Spleen (tissue), 11 donors: ENCODE data around the gene SDK2. TPM values are rescaled to one million over a fixed set of nuclear protein-coding genes. Genes with fewer than 3 reads are reported as not detected.

ENCODE experiments used
- DNase-seq: peaks from one replicate; pipeline ENCODE4 v3.0.0-alpha.2; 2020
- H3K27ac ChIP-seq, 8 donors: fragments of 200-600 bp; sonication (generic) in 7 of 8; 1 replicate in 4 of 8; 2 replicates in 4 of 8; pipeline versions ENCODE4 v1.5.0 to v1.8.0; 2016 to 2021; ENCODE audit warnings: inconsistent platforms in 4 of 8, mild to moderate bottlenecking in 4 of 8, moderate library complexity in 1 of 8
- H3K27me3 ChIP-seq, 7 donors: fragments of 200-600 bp; sonication (generic) in 6 of 7; replicated peaks in 1 of 7; 1 replicate in 4 of 7; 2 replicates in 3 of 7; pipeline versions ENCODE4 v1.5.0 to v1.8.0; 2016 to 2021; ENCODE audit warnings: inconsistent platforms in 3 of 7, mild to moderate bottlenecking in 1 of 7
- H3K36me3 ChIP-seq, 6 donors: fragments of 200-600 bp; sonication (generic) in 5 of 6; 1 replicate in 4 of 6; 2 replicates in 2 of 6; pipeline versions ENCODE4 v1.5.0 to v1.8.0; 2016 to 2021; ENCODE audit warnings: inconsistent platforms in 2 of 6
- H3K4me1 ChIP-seq, 6 donors: fragments of 200-600 bp; sonication (generic) in 5 of 6; 1 replicate in 3 of 6; 2 replicates in 3 of 6; pipeline versions ENCODE4 v1.5.0 to v1.8.0; 2016 to 2021; ENCODE audit warnings: inconsistent platforms in 3 of 6
- H3K4me3 ChIP-seq, 8 donors: fragments of 200-600 bp; sonication (generic) in 7 of 8; 1 replicate in 4 of 8; 2 replicates in 4 of 8; pipeline versions ENCODE4 v1.5.0 to v1.8.0; 2016 to 2021; ENCODE audit warnings: inconsistent platforms in 4 of 8, mild to moderate bottlenecking in 4 of 8, moderate library complexity in 2 of 8
- H3K9me3 ChIP-seq, 8 donors: fragments of 200-600 bp; sonication (generic) in 7 of 8; 1 replicate in 4 of 8; 2 replicates in 4 of 8; pipeline versions ENCODE4 v1.5.0 to v1.8.0; 2016 to 2021; ENCODE audit warnings: inconsistent platforms in 4 of 8
- CTCF ChIP-seq, 11 experiments: fragments of 200-600 bp in 7 of 11; fragments of 450-650 bp in 4 of 11; sonication (generic) in 4 of 11; IDR thresholded peaks in 8 of 11; conservative IDR thresholded peaks in 3 of 11; 1 replicate in 7 of 11; 2 replicates in 4 of 11; pipeline versions ENCODE4 v1.4.0 to v1.8.0; 2016 to 2021; ENCODE audit warnings: antibody characterized with exemption in 11 of 11, inconsistent platforms in 4 of 11, mild to moderate bottlenecking in 1 of 11
- POLR2A ChIP-seq, 3 donors: fragments of 450-650 bp; IDR thresholded peaks; one replicate each; pipeline ENCODE4 v1.5.1; 2017; ENCODE audit warnings: antibody characterized with exemption in 3 of 3, mild to moderate bottlenecking in 1 of 3
- POLR2AphosphoS5 ChIP-seq, 3 donors: sonication (generic); formaldehyde crosslinking; IDR thresholded peaks; one replicate each; pipeline ENCODE4 v1.5.1; 2017; ENCODE audit warnings: antibody characterized with exemption in 3 of 3
- WGBS, 5 donors: extraction: QIAGEN DNeasy Blood & Tissue Kit in 3 of 5; methylation state at CpG; one replicate each; pipeline versions ENCODE4 v1.1.5 to v1.1.7; 2013 to 2018; 5-methylcytosine and 5-hydroxymethylcytosine counted together
- intact Hi-C: fragments of 100-400 bp; cut with DNase I; formaldehyde crosslinking; loops from one replicate; pipeline ENCODE4 v1.15.0; 2023; ENCODE audit warnings: low total_unique reads
- polyA plus RNA-seq, 3 donors: library from polyadenylated mRNA; stranded (reverse); fragments of 200-250 nt; gene quantifications; one replicate each; pipeline ENCODE4 v1.2.1, GENCODE V29; 2013
- total RNA-seq, 7 donors: library from RNA; depleted of rRNA in 3 of 7; stranded (reverse); fragments of >200 nt in 3 of 7; fragmentation: NEBNext Ultra II Directional in 4 of 7; extraction: Animal tissue kit (Norgen Biotek cat#: 25700) in 4 of 7; gene quantifications; one replicate each; pipeline versions ENCODE4 v1.1.0 to v1.2.1, GENCODE V29; 2016 to 2021
- donor health status: healthy with polysubstance abuse.
- donor health status: DM: no; HTN: no; CAD: no; lungs with moderate emphysema.
- donor health status: DM: no; HTN: no; CAD: no.
- donor health status: Bipolar disorder and iron deficiency.
- donor health status: healthy.
- donor health status: DM: no; HTN: no; CAD: no.
- donor health status: DM: yes; HTN: yes; CAD: no.

The SDK2 gene
- total and polyA plus RNA-seq, 10 donors = 0.86 to 16.5 (median 9.7) TPM

- intact Hi-C loops = no loop called here
- no peak overlapping the region for H3K4me3 ChIP-seq
These were observed 257.7 kb downstream of the SDK2 start for GRCh38 chr17:73386561-73386960.

GRCh38 chr17:73384926-73385325, 259.3 kb downstream of the SDK2 start:
- no peaks in the 10 kb centered on the region for H3K9me3 ChIP-seq
- H3K4me3 ChIP-seq = no peak overlapping the region
- H3K4me1 ChIP-seq = no peaks in the 10 kb centered on the region
- H3K36me3 ChIP-seq = peaks cover 0 to 14% (median 10%) of the 10 kb centered on the region in 6 donors
- intact Hi-C loops = no loop called here
- no peak for TF ChIP-seq CTCF (IDR thresholded peaks at IDR 0.05 in 8 of 11, conservative IDR thresholded peaks at IDR 0.05 in 3 of 11)
- DNase-seq = no peak
- no peak overlapping the region for H3K27ac ChIP-seq
- no peaks in the 10 kb centered on the region for H3K27me3 ChIP-seq
- 76 to 95% (median 87%) methylated on average over 5 to 8 of the region's 8 CpGs for WGBS, 5 donors

More at GRCh38 chr17:73386561-73386960, 257.7 kb downstream of the SDK2 start:
- no peaks in the 10 kb centered on the region for H3K27me3 ChIP-seq
- no peak for DNase-seq
- no peaks in the 10 kb centered on the region for H3K4me1 ChIP-seq
- peaks cover 0 to 21% (median 10%) of the 10 kb centered on the region in 6 donors for H3K36me3 ChIP-seq
- no peak overlapping the region for H3K27ac ChIP-seq
- 88 to 93% (median 92%) methylated on average over 5 to 6 of the region's 6 CpGs for WGBS, 5 donors
- no peaks in the 10 kb centered on the region for H3K9me3 ChIP-seq
- no peak for TF ChIP-seq POLR2A (IDR thresholded peaks at IDR 0.05)
- no peak for TF ChIP-seq POLR2AphosphoS5 (IDR thresholded peaks at IDR 0.05)
- no peak for TF ChIP-seq CTCF (IDR thresholded peaks at IDR 0.05 in 8 of 11, conservative IDR thresholded peaks at IDR 0.05 in 3 of 11)

GRCh38 chr17:73380439-73381106, 263.7 kb downstream of the SDK2 start:
- H3K4me3 ChIP-seq = no peak overlapping the region
- 78 to 89% (median 84%) methylated on average over 28 to 29 of the region's 29 CpGs for WGBS, 5 donors
- H3K27me3 ChIP-seq = no peaks in the 10 kb centered on the region
- H3K36me3 ChIP-seq = peaks cover 0 to 11% (median 5%) of the 10 kb centered on the region in 6 donors
- TF ChIP-seq POLR2AphosphoS5 (IDR thresholded peaks at IDR 0.05) (no peak), CTCF (IDR thresholded peaks at IDR 0.05 in 8 of 11, conservative IDR thresholded peaks at IDR 0.05 in 3 of 11) (no peak), POLR2A (IDR thresholded peaks at IDR 0.05) (no peak)
- no peak overlapping the region for H3K27ac ChIP-seq
- intact Hi-C loops = no loop called here
- no peaks in the 10 kb centered on the region for H3K9me3 ChIP-seq
- no peaks in the 10 kb centered on the region for H3K4me1 ChIP-seq
- DNase-seq = no peak

- Histone ChIP-seq H3K4me3 (no peak overlapping the region), H3K9me3 (no peaks in the 10 kb centered on the region), H3K27me3 (no peaks in the 10 kb centered on the region), H3K36me3 (peaks cover 0 to 3% (median 0%) of the 10 kb centered on the region in 6 donors), H3K4me1 (no peaks in the 10 kb centered on the region), H3K27ac (no peak overlapping the region)
- TF ChIP-seq CTCF (IDR thresholded peaks at IDR 0.05 in 8 of 11, conservative IDR thresholded peaks at IDR 0.05 in 3 of 11) = no peak
- no peak for TF ChIP-seq POLR2A (IDR thresholded peaks at IDR 0.05)
- TF ChIP-seq POLR2AphosphoS5 (IDR thresholded peaks at IDR 0.05) = no peak
- WGBS, 5 donors = 84 to 94% (median 88%) methylated on average over 8 of the region's 8 CpGs
- intact Hi-C loops = loop anchor here (10.0 kb wide), 1 partner anchor 825 kb away; no protein-coding TSS in a partner anchor
- no peak for DNase-seq
These were observed 264.4 kb downstream of the SDK2 start for GRCh38 chr17:73379826-73380225.
